Stomach (tissue), 9 donors: Measurements from ENCODE around the gene MOGAT1. TPM values are rescaled to one million over a fixed set of nuclear protein-coding genes. Genes with fewer than 3 reads are reported as not detected.
A peak's percentile ranks its signal among the peaks of the same experiment; 100 is the strongest.
"Not testable (repeated sequence)": the region's sequence is repeated elsewhere in the genome, so short reads cannot be mapped to it uniquely, and the experiment has no call there.

ENCODE experiments used
- DNase-seq, 2 donors: peaks; one replicate each; pipeline versions ENCODE4 v3.0.0 to v3.0.0-alpha.2; 2013 to 2019
- H3K27ac ChIP-seq, 5 donors: fragments of 200-600 bp in 4 of 5; sonication (generic) in 4 of 5; one replicate each; pipeline ENCODE4 v1.5.1; 2013 to 2019; ENCODE audit warnings: mild to moderate bottlenecking in 1 of 5, moderate library complexity in 1 of 5
- H3K27me3 ChIP-seq, 3 donors: fragments of 200-600 bp; sonication (generic); one replicate each; pipeline ENCODE4 v1.5.1; 2017 to 2019; ENCODE audit warnings: mixed run types in 1 of 3
- H3K36me3 ChIP-seq, 4 donors: fragments of 200-600 bp; sonication (generic); 1 replicate in 3 of 4; 2 replicates in 1 of 4; pipeline ENCODE4 v1.5.1; 2016 to 2019
- H3K4me1 ChIP-seq, 4 donors: fragments of 200-600 bp; sonication (generic); one replicate each; pipeline ENCODE4 v1.5.1; 2016 to 2019
- H3K4me3 ChIP-seq, 4 donors: fragments of 200-600 bp; sonication (generic) in 3 of 4; one replicate each; pipeline ENCODE4 v1.5.1; 2016 to 2019; ENCODE audit warnings: mild to moderate bottlenecking in 1 of 4
- H3K9me3 ChIP-seq, 4 donors: fragments of 200-600 bp; sonication (generic); one replicate each; pipeline ENCODE4 v1.5.1; 2016 to 2019
- EP300 ChIP-seq: sonication (generic); formaldehyde crosslinking; IDR thresholded peaks from one replicate; pipeline ENCODE4 v1.6.1; 2017; ENCODE audit warnings: antibody characterized with exemption
- POLR2A ChIP-seq, 4 donors: fragments of 450-650 bp; IDR thresholded peaks; one replicate each; pipeline ENCODE4 v1.6.1; 2016; ENCODE audit warnings: antibody characterized with exemption in 4 of 4, control low read depth in 2 of 4, mild to moderate bottlenecking in 1 of 4, moderate library complexity in 1 of 4
- POLR2AphosphoS5 ChIP-seq, 3 donors: sonication (generic); formaldehyde crosslinking; IDR thresholded peaks; one replicate each; pipeline ENCODE4 v1.6.1; 2016; ENCODE audit warnings: antibody characterized with exemption in 3 of 3
- WGBS, 5 donors: extraction: QIAGEN DNeasy Blood & Tissue Kit in 3 of 5; methylation state at CpG; one replicate each; pipeline versions ENCODE4 v1.1.5 to v1.1.7; 2013 to 2018; 5-methylcytosine and 5-hydroxymethylcytosine counted together
- intact Hi-C: fragments of 100-400 bp; cut with DNase I; formaldehyde crosslinking; loops from one replicate; pipeline ENCODE4 v1.15.1; 2023; ENCODE audit warnings: low total_unique reads
- polyA plus RNA-seq, 3 donors: library from polyadenylated mRNA; stranded (reverse); fragments of 200-250 nt; gene quantifications; one replicate each; pipeline ENCODE4 v1.2.3, GENCODE V29; 2013
- total RNA-seq, 5 donors: library from RNA; depleted of rRNA; stranded (reverse); fragments of >200 nt; gene quantifications; one replicate each; pipeline versions ENCODE4 v1.1.0 to v1.2.3, GENCODE V29; 2014 to 2016
- TF ChIP-seq, protein P1 (sequence below), 7 experiments: fragments of 450-650 bp in 4 of 7; fragments of 200-600 bp in 3 of 7; sonication (generic) in 3 of 7; IDR thresholded peaks; one replicate each; pipeline ENCODE4 v1.5.1; 2016 to 2019; ENCODE audit warnings: antibody characterized with exemption in 7 of 7, control low read depth in 2 of 7, mild to moderate bottlenecking in 1 of 7
- donor health status: healthy with polysubstance abuse.
- donor health status: Bipolar disorder and iron deficiency.
- donor health status: healthy.

MOGAT1 gene
- total and polyA plus RNA-seq, 8 donors: 0.15 to 1.8 TPM; not detected in 6

DNA sequence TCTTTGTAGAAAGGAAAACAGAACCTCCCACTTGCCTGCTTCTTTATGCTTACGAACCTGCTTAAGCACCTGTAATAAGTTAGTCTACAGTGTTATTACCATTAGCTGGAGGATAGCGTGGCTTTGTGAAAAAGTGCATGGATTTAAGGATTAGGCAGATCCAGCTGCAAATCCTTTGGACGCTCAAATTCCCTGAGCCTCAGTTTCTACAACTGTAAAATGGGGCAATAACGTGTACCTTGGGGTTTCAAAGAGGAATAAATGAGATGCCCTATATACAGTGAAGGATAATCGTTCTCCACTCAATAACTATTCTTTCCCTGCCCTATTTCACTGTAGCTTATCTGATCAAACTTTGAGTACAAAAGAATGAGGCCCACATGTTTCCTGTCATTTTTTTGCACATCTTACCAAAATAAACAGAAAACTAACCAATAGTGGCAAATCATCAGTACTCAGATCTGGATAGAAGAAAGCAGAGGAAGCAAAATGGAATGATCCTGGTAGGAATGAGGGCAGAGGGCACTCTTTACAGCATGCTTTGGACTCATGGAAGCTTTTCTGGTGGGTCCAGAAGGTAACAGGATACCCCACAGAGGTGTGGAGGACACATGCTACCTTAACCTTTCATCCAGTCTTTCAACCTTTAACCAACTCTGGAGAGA is 14.8 kb downstream of the MOGAT1 start:
- peaks cover 0 to 15% (median 5%) of the 10 kb centered on the region in 4 donors for H3K4me1 ChIP-seq
- H3K27me3 ChIP-seq: no peaks in the 10 kb centered on the region
- intact Hi-C loops: no loop called here
- H3K27ac ChIP-seq: peak overlapping the region in 1 of 5 donors; percentile 45
- no peak for DNase-seq
- no peak overlapping the region for H3K4me3 ChIP-seq
- no peaks in the 10 kb centered on the region for H3K9me3 ChIP-seq
- H3K36me3 ChIP-seq: no peaks in the 10 kb centered on the region
- TF ChIP-seq, protein P1, sequence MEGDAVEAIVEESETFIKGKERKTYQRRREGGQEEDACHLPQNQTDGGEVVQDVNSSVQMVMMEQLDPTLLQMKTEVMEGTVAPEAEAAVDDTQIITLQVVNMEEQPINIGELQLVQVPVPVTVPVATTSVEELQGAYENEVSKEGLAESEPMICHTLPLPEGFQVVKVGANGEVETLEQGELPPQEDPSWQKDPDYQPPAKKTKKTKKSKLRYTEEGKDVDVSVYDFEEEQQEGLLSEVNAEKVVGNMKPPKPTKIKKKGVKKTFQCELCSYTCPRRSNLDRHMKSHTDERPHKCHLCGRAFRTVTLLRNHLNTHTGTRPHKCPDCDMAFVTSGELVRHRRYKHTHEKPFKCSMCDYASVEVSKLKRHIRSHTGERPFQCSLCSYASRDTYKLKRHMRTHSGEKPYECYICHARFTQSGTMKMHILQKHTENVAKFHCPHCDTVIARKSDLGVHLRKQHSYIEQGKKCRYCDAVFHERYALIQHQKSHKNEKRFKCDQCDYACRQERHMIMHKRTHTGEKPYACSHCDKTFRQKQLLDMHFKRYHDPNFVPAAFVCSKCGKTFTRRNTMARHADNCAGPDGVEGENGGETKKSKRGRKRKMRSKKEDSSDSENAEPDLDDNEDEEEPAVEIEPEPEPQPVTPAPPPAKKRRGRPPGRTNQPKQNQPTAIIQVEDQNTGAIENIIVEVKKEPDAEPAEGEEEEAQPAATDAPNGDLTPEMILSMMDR (IDR thresholded peaks at IDR 0.05): no peak
- TF ChIP-seq POLR2A (IDR thresholded peaks at IDR 0.05) (no peak), POLR2AphosphoS5 (IDR thresholded peaks at IDR 0.05) (no peak), EP300 (no peak)
- WGBS, 5 donors: 35 to 57% (median 46%) methylated on average over 5 of the region's 5 CpGs

DNA sequence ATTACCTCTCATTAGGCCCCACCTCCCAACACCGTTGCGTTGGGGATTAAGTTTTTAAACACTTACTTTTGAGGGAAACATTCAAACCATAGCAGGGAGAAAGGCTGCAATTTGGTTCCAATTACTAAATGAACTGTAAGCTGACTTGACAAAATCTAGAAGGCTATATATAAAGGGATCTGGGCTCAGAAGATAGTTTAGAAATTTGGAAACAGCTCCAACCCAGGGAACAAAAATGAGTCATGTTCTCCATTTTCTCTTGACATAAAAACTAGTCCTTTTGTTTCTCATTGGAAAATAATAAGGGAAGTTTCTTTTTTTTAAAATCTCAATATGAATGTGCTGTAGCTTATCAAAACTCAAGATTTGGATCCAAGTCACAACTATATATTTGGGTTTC is 17.5 kb downstream of the MOGAT1 start:
- intact Hi-C loops: no loop called here
- Histone ChIP-seq H3K9me3 (no peaks in the 10 kb centered on the region), H3K27me3 (no peaks in the 10 kb centered on the region), H3K4me1 (peaks cover 0 to 15% (median 5%) of the 10 kb centered on the region in 4 donors), H3K4me3 (no peak overlapping the region), H3K36me3 (no peaks in the 10 kb centered on the region), H3K27ac (no peak overlapping the region)
- DNase-seq: no peak
- 49 to 61% (median 56%) methylated on average over 2 of the region's 2 CpGs for WGBS, 5 donors
- TF ChIP-seq EP300 (no peak), POLR2A (IDR thresholded peaks at IDR 0.05) (no peak), POLR2AphosphoS5 (IDR thresholded peaks at IDR 0.05) (no peak)
- TF ChIP-seq, protein P1 (IDR thresholded peaks at IDR 0.05): no peak

DNA sequence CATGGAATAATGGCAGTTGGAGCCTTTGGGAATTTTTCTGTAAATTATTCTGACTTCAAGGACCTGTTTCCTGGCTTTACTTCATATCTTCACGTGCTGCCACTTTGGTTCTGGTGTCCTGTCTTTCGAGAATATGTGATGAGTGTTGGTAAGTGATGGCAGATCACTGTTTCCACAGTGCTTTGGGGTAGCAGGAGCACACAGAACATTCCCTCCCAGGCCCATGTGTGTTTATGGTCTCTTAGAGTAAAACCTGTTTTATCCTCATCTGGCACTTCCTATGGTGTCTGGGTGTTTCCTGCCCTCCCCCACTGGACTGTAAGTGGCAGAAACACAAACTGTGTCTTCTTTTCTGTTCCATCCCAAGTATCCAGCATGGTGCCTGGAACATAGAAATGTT is 17.9 kb downstream of the MOGAT1 start:
- WGBS, 5 donors: 75 to 86% (median 82%) methylated on average over 2 of the region's 2 CpGs
- Histone ChIP-seq H3K27ac (no peak overlapping the region), H3K9me3 (no peaks in the 10 kb centered on the region), H3K4me3 (no peak overlapping the region), H3K36me3 (no peaks in the 10 kb centered on the region), H3K27me3 (no peaks in the 10 kb centered on the region), H3K4me1 (peaks cover 0 to 15% (median 5%) of the 10 kb centered on the region in 4 donors)
- intact Hi-C loops: no loop called here
- no peak for TF ChIP-seq POLR2A (IDR thresholded peaks at IDR 0.05)
- TF ChIP-seq EP300: no peak
- TF ChIP-seq POLR2AphosphoS5 (IDR thresholded peaks at IDR 0.05): no peak
- TF ChIP-seq, protein P1 (IDR thresholded peaks at IDR 0.05): no peak
- no peak for DNase-seq

DNA sequence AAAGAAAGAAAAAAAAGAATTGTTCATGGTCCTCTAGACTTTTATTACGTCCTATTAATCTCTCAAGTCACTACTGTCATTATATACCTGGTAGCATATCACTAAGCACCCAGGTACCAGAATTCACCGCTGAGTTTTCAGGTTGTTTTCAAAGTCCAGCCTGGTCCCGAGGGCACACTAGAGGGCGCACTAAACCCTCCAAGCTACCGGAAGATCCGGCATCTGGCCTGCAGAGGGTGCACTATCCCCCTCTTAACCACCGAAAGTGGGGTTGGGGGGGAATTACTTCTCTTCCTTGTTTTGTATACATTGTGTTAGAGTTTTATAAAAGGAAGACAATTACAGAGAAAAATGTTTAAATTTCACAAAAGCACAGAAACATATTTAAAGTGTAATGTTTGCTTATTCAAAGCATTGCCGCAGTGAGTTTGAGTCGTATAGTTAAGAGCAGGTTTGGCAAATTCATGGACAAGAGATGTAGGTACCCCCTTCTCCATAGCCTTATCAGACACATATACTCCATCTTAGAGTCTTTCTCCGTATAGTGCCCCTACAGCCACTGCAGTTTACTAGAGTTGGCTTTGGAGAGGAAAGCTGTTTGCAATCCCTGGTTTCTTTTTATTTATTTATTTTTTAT is 19.2 kb downstream of the MOGAT1 start:
- intact Hi-C loops: no loop called here
- H3K36me3 ChIP-seq: no peaks in the 10 kb centered on the region
- H3K27me3 ChIP-seq: no peaks in the 10 kb centered on the region
- no peak overlapping the region for H3K27ac ChIP-seq
- TF ChIP-seq, protein P1 (IDR thresholded peaks at IDR 0.05): peak in 5 of 7 experiments; percentile 85 to 95 (median 92)
- TF ChIP-seq POLR2AphosphoS5 (IDR thresholded peaks at IDR 0.05) (peak in 1 of 3 donors; percentile 70), POLR2A (IDR thresholded peaks at IDR 0.05) (no peak), EP300 (no peak)
- 21 to 26% (median 24%) methylated on average over 10 of the region's 10 CpGs for WGBS, 5 donors
- H3K9me3 ChIP-seq: no peaks in the 10 kb centered on the region
- peak; percentile 83 to 89 for DNase-seq
- peaks cover 0 to 15% (median 5%) of the 10 kb centered on the region in 4 donors for H3K4me1 ChIP-seq
- no peak overlapping the region for H3K4me3 ChIP-seq

DNA sequence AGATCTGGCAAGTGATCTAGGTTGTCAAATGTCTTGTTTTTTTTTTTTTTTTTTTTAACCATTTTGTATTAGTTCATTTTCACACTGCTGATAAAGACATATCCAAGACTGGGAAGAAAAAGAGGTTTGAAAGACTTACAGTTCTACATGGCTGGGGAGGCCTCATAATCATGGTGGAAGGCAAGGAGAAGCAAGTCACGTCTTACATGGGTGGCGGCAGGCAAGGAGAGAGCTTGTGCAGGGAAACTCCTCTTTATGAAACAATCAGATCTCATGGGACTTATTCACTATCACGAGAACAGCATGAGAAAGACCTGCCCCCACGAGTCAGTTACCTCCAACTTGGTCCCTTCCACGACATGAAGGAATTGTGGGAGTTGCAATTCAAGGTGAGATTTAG is 22.0 kb downstream of the MOGAT1 start:
- H3K4me1 ChIP-seq: peaks cover 0 to 15% (median 5%) of the 10 kb centered on the region in 4 donors
- H3K36me3 ChIP-seq, H3K27me3 ChIP-seq, DNase-seq, H3K27ac ChIP-seq, H3K9me3 ChIP-seq, H3K4me3 ChIP-seq, intact Hi-C loops: not testable (repeated sequence)
- WGBS, 5 donors: 79 to 94% (median 87%) methylated on average over 5 of the region's 5 CpGs
